NAMALWA (cell line): ENCODE data around the gene ANGPTL8.

ENCODE experiments used
- DNase-seq: peaks from one replicate; pipeline ENCODE4 v3.0.0-alpha.2; 2015; ENCODE audit warnings: low spot score

ANGPTL8 gene

GRCh38 chr19:11236324-11237301 is 2.8 kb upstream of the ANGPTL8 start:
- no peak for DNase-seq

DNA sequence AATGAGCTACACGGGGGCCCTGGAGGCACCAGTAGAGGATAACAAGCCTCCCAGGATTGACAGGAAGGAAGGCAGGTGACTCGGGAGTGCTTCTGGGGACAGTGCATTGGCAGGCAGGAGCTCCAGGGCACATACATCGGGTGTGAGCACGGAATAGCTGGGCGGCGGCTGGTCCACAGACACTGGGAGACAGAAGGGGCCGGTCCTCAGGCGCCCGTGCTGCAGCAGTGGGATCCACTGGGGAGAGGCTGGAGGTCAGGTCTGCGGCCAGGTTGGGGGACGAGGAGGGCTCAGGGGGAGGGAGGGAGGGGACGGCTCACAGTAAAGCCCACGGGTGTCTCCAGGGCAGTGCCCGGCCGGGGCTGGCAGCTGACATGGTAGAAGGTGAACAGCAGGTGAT is 2.1 kb upstream of the ANGPTL8 start:
- DNase-seq: no peak

DNA sequence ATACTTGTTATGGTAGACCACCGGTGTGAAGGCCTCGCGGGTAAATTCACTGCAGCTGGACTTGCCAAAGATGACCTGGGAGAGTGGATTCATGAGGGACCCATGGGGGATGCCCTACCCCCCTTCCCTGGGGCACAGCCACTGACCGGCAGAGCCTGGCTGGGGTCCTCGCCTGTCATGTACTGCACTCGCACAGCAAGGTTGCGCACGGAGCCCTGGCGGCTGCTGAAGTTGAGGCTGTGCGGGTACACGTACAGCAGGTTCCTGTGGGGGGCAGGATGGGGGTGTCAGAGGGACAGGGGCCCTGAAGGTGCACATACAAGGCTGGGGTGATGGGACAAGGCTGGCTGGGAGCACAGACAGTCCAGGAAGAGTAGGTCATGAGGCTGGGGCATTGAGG is 1.4 kb upstream of the ANGPTL8 start:
- DNase-seq: no peak

DNA sequence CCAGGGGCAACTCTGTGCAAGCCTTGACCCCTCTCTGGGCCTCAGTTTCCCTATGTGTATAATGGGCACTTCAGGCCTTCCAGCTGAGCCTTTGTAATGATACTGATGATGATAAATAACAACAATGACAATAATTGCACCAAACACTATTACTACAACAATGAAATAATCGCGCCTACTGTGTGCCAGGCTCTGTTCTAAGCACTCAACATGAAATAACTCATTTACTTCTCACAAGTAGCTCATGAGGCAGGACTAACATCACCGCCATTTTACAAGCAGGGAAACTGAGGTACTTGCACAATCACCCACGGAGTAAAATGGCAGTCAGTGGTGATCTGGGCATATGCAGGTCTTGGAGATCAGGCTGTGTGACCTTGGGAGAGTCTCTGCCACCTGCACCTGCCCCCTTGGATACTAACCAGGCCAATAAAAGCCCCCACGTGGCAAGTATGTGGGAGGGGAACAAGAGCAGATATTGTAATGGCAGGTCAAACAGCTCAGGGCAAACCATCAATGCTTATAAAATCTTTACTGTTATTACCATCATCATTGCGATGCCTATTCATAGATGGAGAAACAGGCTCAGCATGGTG is 540 bp upstream of the ANGPTL8 start:
- no peak for DNase-seq

GRCh38 chr19:11240008-11240444 is 607 bp downstream of the ANGPTL8 start:
- DNase-seq: no peak

DNA sequence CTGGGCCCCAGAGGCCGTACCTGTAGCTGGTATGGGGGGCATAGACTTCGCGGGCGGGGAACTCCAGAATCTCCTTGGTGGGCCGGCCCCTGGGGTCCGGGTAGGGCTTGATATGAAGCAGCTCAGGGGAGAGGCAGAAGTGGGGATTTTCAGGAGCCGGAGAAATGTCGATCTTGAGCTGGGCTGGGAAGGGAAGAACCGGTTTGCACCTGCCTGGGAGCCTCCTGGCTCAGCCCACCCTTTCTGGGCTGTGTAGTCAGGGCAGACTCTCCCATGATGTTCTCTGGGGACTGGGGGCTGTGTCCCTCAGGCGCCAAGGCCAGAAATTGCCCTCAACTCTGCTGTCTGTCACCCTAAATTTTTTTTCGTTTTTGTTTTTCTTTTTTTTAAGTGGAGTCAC is 2.6 kb downstream of the ANGPTL8 start:
- no peak for DNase-seq

GRCh38 chr19:11242864-11243797 is 3.7 kb downstream of the ANGPTL8 start:
- DNase-seq: peak; percentile 80

GRCh38 chr19:11243798-11244169 is 4.4 kb downstream of the ANGPTL8 start:
- DNase-seq: no peak

- no peak for DNase-seq
These were observed 5.6 kb downstream of the ANGPTL8 start for GRCh38 chr19:11244846-11245589.

- DNase-seq: no peak
These were observed 7.5 kb downstream of the ANGPTL8 start for GRCh38 chr19:11246941-11247340.

DNA sequence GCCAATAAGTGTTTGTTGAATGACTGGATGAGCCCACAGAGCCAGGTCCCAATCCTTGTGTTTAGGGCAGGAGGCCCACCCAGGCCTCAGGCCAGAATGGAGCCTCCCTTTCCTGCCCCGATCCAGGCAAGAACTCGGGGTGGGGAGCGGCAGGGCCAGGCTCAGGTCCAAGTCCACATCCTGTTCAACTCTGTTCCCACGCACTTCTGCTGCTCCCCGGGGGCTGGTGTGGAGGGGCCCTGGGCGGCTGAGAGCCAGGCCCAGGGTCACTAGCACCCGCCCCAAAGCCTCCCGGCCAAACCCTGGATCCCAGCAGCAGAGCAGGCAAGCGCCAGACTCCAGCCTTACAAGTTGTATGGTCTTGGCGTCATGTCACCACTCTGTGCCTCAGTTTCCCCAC is 8.0 kb downstream of the ANGPTL8 start:
- no peak for DNase-seq

GRCh38 chr19:11247934-11248333 is 8.5 kb downstream of the ANGPTL8 start:
- no peak for DNase-seq

- DNase-seq: no peak
These were observed 9.4 kb downstream of the ANGPTL8 start for GRCh38 chr19:11248852-11249251.

DNA sequence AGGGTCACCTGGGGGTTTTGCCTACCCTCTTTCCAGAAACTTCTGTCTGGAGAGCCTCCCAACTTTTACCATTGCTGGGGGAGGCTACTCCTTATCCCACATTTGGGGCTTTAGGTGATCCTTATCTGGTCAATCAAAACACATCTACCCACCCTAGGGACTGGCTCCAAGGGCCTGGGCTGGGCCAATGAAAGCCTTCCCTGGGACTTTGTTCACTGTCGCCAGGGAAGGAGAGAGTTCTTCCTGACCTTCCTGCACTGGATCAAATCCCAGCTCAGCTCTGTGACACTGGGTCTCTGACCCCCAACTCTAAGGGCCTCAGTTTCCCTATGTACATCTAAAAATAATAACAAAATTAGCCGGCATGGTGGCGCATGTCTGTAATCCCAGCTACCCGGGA is 11.8 kb downstream of the ANGPTL8 start:
- DNase-seq: no peak

DNA sequence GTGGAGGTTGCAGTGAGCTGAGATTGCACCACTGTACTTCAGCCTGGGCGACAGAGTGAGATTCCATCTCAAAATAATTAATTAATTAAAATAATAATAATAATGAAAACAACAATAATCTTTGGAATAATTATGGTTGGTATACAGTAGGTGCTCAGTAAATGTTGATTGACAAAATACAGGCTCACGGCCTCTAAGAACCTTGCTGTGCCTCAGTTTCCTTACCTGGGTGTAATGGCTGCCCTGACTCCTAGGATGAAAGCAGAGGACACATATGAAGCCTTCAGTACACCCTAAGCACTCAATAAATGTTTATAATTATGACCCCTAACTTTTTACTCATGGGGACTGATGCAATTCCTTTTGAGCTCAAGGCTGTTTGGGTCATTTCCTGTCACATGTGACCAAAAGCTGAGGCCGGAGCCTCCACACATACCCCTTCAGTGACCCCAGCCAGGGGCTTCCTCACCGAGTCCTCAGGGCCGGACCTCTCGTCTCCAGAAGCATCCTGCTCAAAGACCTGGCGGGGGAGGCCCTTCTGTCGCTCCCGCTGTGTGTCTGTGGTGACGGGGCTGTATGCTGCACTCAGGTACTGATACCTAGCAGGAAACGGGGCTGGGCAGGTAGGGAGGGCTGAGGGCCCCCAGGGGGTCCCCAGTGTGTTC is 12.4 kb downstream of the ANGPTL8 start:
- DNase-seq: no peak

DNA sequence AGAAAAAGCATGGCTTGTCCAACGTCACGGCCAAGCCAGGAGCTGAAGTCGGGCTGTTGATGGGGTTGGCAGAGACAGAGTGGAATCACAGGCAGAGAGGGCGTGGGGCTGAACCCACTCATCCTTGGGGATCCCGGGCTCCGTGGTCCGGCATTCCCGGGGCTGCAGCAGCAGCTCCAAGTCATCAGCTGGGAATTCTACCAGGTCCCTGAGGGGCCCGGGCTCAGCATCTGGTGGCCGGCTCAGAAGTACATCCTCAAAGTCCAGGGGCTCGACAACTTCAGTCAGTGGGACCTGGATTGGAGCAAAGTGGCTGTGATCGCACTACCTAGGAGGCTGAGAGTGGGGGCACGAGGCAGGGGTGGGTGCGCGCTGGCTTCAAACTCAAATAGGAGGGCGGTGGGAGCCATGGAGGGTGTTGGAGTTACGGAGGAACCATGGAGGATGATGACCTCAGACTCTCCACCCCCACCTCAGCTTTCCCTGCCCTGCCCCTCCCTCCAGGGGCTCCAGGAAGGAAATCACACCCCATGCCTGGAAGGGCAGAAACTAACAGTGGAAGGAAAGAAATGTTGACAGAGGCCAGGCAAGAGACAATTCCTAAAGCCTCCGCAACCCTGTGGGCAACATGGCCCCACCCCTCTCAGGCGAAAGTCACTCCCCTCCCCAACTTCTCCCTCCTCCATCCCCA is 13.4 kb downstream of the ANGPTL8 start:
- DNase-seq: no peak

- no peak for DNase-seq
These were observed 15.2 kb downstream of the ANGPTL8 start for GRCh38 chr19:11254666-11255065.

GRCh38 chr19:11256189-11256588 is 16.8 kb downstream of the ANGPTL8 start:
- no peak for DNase-seq

DNA sequence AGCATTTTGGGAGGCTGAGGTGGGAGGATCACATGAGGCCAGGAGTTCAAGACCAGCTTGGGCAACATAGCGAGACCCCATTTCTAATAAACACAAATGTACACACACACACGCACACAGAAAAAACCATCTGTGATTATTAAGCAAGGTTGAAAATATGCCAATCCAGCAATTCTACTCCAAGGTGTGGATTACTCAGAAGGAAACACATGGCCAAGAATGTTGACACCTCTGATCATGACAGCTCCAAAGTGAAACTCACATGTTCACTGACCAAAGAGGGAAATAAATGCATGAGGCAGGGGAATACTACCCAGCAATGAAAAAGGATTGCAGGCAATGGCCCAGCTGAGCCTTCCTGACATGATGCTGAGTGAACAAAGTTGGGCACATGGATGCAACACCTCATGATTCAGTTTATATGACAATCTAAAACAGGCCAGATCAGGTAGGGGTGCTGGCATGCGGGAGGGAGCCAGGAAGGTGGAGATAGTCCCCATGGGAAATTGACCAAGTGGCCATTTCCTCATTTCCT is 18.5 kb downstream of the ANGPTL8 start:
- DNase-seq: no peak

DNA sequence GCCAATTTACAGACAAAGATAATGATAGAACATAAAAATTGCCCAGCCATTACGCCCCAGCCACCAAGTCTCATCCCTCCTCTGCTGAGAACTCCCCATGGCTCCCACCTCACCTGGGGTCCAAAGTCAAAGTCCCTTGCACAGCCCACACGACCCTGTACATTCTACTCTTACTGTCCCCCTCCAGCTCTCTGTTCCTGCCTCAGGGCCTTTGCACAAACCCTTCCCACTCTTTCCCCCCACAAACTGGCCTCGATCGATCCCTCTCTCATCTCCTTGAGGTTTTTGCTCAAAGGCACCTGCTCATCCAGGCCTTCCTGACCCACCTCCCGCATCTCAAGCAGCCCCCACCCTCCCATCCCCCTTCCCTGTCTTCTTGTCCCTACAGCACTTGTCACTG is 21.6 kb downstream of the ANGPTL8 start:
- DNase-seq: no peak
